Aorta (tissue), 5 donors: ENCODE results near the gene PTPRU. TPM values are rescaled to one million over a fixed set of nuclear protein-coding genes. Genes with fewer than 3 reads are reported as not detected.

Experiments used
- ATAC-seq: fragments of 200-7000 bp; cut with Tn5 transposase; one replicate; pipeline ENCODE4 v1.9.1; 2022; ENCODE audit warnings: moderate library complexity; ENCODE audit not compliant: low FRiP score
- DNase-seq, 2 donors: peaks; one replicate each; pipeline ENCODE4 v3.0.0-alpha.2; 2020
- H3K27ac ChIP-seq, 2 donors: one replicate each; pipeline ENCODE4 v1.5.1; 2013; ENCODE audit warnings: low read length in 2 of 2, mild to moderate bottlenecking in 2 of 2, moderate library complexity in 2 of 2, control low read depth in 1 of 2, inconsistent platforms in 1 of 2, low read depth in 1 of 2
- H3K27me3 ChIP-seq, 2 donors: one replicate each; pipeline ENCODE4 v1.6.1; 2013; ENCODE audit warnings: control low read depth in 1 of 2, low read length in 1 of 2, mild to moderate bottlenecking in 1 of 2, moderate library complexity in 1 of 2; ENCODE audit not compliant: insufficient read depth in 2 of 2, control insufficient read depth in 1 of 2
- H3K36me3 ChIP-seq, 2 donors: one replicate each; pipeline ENCODE4 v1.6.1; 2013; ENCODE audit warnings: control low read depth in 1 of 2, low read length in 1 of 2, mild to moderate bottlenecking in 1 of 2; ENCODE audit not compliant: insufficient read depth in 2 of 2, control insufficient read depth in 1 of 2
- H3K4me1 ChIP-seq, 2 donors: one replicate each; pipeline ENCODE4 v1.6.1; 2013; ENCODE audit warnings: low read length in 2 of 2, control low read depth in 1 of 2, mild to moderate bottlenecking in 1 of 2, moderate library complexity in 1 of 2; ENCODE audit not compliant: insufficient read depth in 2 of 2, control insufficient read depth in 1 of 2
- H3K4me3 ChIP-seq, 2 donors: one replicate each; pipeline ENCODE4 v1.5.1; 2013; ENCODE audit warnings: low read length in 2 of 2, control low read depth in 1 of 2, mild to moderate bottlenecking in 1 of 2
- H3K9me3 ChIP-seq: one replicate; pipeline ENCODE4 v1.6.1; 2013; ENCODE audit warnings: mild to moderate bottlenecking, low read length; ENCODE audit not compliant: control insufficient read depth
- WGBS, 2 donors: extraction: QIAGEN DNeasy Blood & Tissue Kit; methylation state at CpG; one replicate each; pipeline ENCODE4 v1.1.7; 2013; 5-methylcytosine and 5-hydroxymethylcytosine counted together
- intact Hi-C, 2 donors: fragments of 100-400 bp; cut with DNase I; formaldehyde crosslinking; loops; one replicate each; pipeline versions ENCODE4 v1.14.2 to v1.15.0; 2022
- polyA plus RNA-seq, 2 donors: library from polyadenylated mRNA; stranded (reverse); fragments of 200-250 nt; gene quantifications; one replicate each; pipeline ENCODE4 v1.2.3, GENCODE V29; 2013
- total RNA-seq, 2 donors: library from RNA; stranded (reverse); fragmentation: NEBNext Ultra II Directional; extraction: Animal tissue kit (Norgen Biotek cat#: 25700); gene quantifications; one replicate each; pipeline ENCODE4 v1.2.1, GENCODE V29; 2021
- donor health status: healthy with polysubstance abuse.
- donor health status: Bipolar disorder and iron deficiency.
- donor health status: DM: no; HTN: no; CAD: no.
- donor health status: DM: no; HTN: no; CAD: no.
- donor health status: DM: yes; HTN: yes; CAD: no.

The PTPRU gene
- total and polyA plus RNA-seq, 4 donors = 8.1 to 35.3 (median 13.2) TPM

DNA sequence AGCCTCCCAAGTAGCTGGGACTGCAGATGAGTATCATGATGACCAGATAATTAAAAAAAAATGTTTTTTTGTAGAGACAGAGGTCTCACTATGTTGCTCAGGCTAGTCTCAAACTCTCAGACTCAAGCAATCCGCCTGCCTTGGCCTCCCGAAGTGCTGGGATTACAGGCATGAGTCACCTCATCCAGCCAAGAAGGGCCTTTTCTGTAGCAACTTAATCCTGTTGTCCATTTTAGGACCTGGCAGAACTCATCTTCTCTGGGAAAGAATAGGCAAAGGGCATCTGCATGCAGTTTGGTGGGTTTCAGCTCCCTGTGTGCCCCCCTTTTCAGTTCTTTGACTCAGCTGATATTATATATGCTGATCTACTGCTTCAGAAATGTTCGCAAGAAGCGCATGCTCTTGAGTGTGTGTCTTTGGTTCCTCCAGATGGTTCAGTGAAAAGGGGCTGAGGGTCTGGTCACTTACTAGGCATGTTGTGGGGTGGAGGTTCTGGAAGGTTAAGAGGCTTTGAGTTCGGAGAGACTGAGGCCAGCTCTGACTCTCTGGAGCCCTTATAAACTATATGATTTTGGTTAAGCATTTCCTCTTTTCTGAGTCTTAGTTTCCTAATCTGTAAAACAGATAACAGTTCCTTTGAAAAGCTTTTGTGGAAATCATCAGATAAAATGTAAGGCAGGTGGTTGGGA is 35.3 kb upstream of the PTPRU start:
- WGBS, 2 donors = 97% methylated on average over 5 of the region's 5 CpGs
- no peak overlapping the region for H3K4me3 ChIP-seq
- no peaks in the 10 kb centered on the region for H3K4me1 ChIP-seq
- no peak overlapping the region for H3K27ac ChIP-seq
- ATAC-seq (no peak), DNase-seq (no peak)
- no peaks in the 10 kb centered on the region for H3K27me3 ChIP-seq
- no peaks in the 10 kb centered on the region for H3K36me3 ChIP-seq
- no peaks in the 10 kb centered on the region for H3K9me3 ChIP-seq
- intact Hi-C loops = loop anchor here (5.0 to 10.0 kb wide), 5 partner anchors 79 to 416 kb away; partner anchors contain the start of gene TMEM200B (in 1 of the 2)

DNA sequence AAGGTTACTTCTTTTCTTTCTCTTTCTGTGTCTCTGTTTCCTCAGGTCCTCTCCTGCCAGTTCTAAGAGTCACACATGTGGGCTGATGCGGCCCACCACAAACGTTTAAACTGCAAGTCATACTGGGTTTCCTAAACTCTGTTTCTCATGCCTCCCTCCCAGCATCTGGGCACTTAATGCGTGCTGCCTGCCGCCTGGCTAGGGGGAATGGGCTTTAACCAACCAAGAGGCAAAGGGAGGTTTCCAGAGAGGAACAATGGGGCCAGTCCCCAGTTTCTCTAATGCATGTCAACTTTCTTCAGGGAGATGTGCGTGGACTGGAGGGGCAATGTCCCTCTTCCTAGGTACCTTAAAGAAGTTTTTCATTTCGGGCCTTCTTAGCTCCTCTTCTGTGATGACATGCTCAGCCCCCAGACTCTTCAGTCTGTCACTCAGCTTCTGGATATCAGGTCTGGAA is 34.7 kb upstream of the PTPRU start:
- no peak overlapping the region for H3K27ac ChIP-seq

DNA sequence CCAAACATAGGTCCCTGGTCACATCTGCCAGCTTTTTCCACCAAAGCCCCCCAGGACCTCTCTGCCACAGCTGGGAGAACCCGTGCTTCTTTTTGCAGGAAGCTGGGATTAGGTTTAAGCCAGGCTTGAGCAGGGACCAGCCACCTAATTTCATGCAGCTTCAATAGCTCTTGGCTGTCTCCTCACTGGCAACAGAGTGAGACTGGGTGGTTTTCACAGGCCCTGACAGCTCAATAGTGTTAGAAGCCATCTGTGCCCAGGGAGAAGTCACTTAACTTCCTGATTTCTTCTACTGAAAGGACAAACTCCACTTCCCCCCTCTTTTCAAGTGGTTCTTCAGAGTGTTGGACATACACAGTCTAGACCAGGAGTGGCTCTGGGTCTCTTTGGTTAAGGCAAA is 34.3 kb upstream of the PTPRU start:
- ATAC-seq = no peak
- 48 to 49% methylated on average over 1 of the region's 1 CpG for WGBS, 2 donors
- intact Hi-C loops = loop anchor here (2.0 to 10.0 kb wide), 7 partner anchors 19 to 417 kb away; partner anchors contain the start of gene TMEM200B (in 1 of the 2)

More for the DNA sequence above, 34.7 kb upstream of the PTPRU start:
- Histone ChIP-seq H3K27me3 (no peaks in the 10 kb centered on the region), H3K4me3 (no peak overlapping the region), H3K36me3 (no peaks in the 10 kb centered on the region), H3K9me3 (no peaks in the 10 kb centered on the region), H3K4me1 (no peaks in the 10 kb centered on the region)
- DNase-seq (peak in 1 of 2 donors; percentile 14), ATAC-seq (no peak)
- intact Hi-C loops = loop anchor here (2.0 to 10.0 kb wide), 7 partner anchors 19 to 417 kb away; partner anchors contain the start of gene TMEM200B (in 1 of the 2)
- 89 to 90% methylated on average over 6 of the region's 6 CpGs for WGBS, 2 donors

DNA sequence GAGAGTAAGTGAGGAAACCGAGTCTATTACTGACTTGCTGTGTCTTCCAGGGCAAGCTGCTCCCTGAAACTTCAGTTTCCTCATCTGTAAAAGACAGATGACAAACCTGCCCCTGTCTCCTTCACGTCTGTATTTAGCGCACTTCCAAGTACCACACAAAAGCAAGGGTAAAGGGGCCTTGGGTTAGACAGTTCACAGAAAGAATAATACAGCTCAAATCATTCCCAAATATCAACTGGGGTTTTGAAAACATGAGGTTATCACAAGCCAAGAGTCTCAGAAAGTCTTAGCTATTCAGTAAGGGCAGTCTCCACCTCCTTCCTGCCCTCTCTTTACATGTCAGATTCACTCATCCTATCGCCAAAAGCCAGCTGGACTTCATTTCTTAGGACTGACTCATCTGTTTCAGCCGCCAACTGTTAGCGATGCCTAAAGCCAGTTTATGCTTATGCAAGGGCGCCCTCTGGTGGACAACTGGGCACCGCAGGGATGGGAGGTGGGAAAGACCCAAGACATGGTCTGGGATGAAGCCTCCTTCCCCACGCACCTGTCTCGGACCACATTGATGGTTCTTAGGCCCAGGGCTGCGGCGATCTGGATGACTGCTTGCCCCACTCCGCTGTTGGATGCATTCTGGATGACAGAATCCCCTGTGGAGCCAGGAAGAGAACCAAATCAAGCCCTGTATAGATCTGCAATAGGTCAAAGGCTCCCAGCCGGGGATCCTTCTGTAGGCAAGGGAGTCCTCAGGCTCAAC is 33.6 kb upstream of the PTPRU start:
- no peaks in the 10 kb centered on the region for H3K36me3 ChIP-seq
- 19% methylated on average over 14 of the region's 14 CpGs for WGBS, 2 donors
- DNase-seq (peak; percentile 95 to 99), ATAC-seq (peak; percentile 96)
- no peaks in the 10 kb centered on the region for H3K4me1 ChIP-seq
- no peaks in the 10 kb centered on the region for H3K9me3 ChIP-seq
- intact Hi-C loops = loop anchor here (1.0 to 10.0 kb wide), 8 partner anchors 20 to 418 kb away; partner anchors contain the start of gene TMEM200B (in 1 of the 2)
- H3K4me3 ChIP-seq = no peak overlapping the region
- no peaks in the 10 kb centered on the region for H3K27me3 ChIP-seq
- H3K27ac ChIP-seq = peak overlapping the region; percentile 80 to 88

More for the DNA sequence above, 34.3 kb upstream of the PTPRU start:
- Histone ChIP-seq H3K9me3 (no peaks in the 10 kb centered on the region), H3K4me3 (no peak overlapping the region), H3K27me3 (no peaks in the 10 kb centered on the region), H3K36me3 (no peaks in the 10 kb centered on the region), H3K27ac (peak overlapping the region; percentile 80 to 88), H3K4me1 (no peaks in the 10 kb centered on the region)
- DNase-seq = no peak

DNA sequence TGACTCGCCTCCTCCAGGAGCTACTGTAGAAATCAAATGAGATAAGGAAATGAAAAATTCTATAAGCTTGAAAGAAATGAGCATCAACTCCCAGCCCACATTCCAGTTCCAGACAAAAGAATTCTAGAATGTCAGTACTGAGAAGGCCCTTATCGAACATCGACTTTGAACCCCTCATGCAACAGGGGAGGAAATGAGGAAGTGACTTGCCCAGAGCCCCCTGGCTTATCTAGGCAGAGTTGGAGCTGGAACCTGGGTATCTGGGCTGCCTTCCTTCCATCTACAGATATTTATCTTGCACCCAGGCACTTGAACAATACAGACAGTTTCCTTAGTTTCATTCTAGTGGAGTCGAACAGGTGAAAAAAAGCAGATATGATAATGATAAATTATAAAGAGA is 27.9 kb upstream of the PTPRU start:
- Histone ChIP-seq H3K9me3 (no peaks in the 10 kb centered on the region), H3K4me3 (no peak overlapping the region), H3K27me3 (no peaks in the 10 kb centered on the region), H3K4me1 (no peaks in the 10 kb centered on the region), H3K36me3 (peaks cover 2% of the 10 kb centered on the region in 2 donors), H3K27ac (no peak overlapping the region)
- intact Hi-C loops = loop anchor here in 1 of 2 donors (10.0 kb wide), 1 partner anchor 424 kb away; no protein-coding TSS in a partner anchor
- 75 to 78% methylated on average over 4 of the region's 4 CpGs for WGBS, 2 donors
- DNase-seq (no peak), ATAC-seq (no peak)

DNA sequence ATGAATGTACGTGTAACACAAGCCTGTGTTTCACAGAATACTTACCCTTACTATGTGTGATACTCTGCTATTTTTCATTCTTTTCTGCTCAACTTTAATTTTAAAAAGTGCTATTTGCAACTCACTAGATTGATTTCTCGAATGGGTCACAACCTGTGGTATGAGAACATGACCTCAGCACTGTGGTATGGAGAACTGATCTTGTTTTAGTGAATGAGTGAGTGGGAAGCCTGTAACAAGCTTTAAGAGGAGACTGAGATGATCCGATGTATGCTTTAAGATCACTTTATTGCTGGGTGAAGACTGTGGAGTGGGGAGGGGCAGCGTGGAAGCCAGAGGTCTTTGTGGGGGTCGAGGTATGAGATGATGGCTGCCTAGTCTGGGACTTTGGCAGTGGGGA is 27.1 kb upstream of the PTPRU start:
- no peaks in the 10 kb centered on the region for H3K4me1 ChIP-seq
- DNase-seq (no peak), ATAC-seq (no peak)
- intact Hi-C loops = loop anchor here in 1 of 2 donors (10.0 kb wide), 1 partner anchor 424 kb away; no protein-coding TSS in a partner anchor
- no peak overlapping the region for H3K27ac ChIP-seq
- no peaks in the 10 kb centered on the region for H3K27me3 ChIP-seq
- H3K4me3 ChIP-seq = no peak overlapping the region
- no peaks in the 10 kb centered on the region for H3K9me3 ChIP-seq
- H3K36me3 ChIP-seq = peaks cover 2% of the 10 kb centered on the region in 2 donors
- 59% methylated on average over 5 of the region's 5 CpGs for WGBS, 2 donors

DNA sequence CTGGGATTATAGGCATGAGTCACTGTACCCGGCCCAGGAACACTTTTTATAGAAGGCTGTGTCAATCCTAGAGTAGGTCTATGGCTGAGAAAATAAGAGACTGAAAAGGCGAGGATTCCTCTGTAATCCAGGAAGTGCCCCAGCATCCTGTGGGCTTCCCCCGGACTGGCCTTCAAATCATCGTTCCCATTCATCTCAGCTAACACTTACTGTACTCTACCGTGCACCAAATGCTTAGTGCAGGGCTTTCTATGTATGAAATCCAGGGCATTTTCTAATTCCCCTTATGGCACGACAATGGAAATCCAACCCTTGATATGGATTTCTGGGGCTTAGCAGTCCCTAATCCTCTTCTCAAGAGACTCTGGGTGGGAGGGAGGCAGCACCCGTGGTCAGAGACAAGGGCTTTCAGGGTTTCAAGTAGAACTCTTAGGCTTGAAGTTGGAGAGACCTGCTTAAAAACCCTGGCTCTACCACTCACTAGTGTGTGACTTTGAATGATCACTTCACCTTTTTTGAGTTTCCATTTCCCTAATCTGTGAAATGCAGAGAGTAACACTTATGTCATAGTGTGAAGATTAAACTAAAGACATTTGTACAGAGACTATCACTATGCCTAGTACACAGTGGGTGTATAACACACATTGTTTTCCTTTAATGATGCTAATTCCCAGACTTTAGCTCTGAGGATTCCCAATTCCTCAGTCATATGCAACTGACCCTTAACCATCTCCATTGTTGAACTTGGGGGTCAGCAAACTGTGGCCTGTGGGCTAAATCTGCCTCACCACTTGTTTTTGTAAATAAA is 25.8 kb upstream of the PTPRU start:
- ATAC-seq (no peak), DNase-seq (no peak)
- H3K4me1 ChIP-seq = no peaks in the 10 kb centered on the region
- H3K9me3 ChIP-seq = no peaks in the 10 kb centered on the region
- no peak overlapping the region for H3K4me3 ChIP-seq
- 86 to 88% methylated on average over 7 of the region's 7 CpGs for WGBS, 2 donors
- H3K36me3 ChIP-seq = peaks cover 2 to 6% of the 10 kb centered on the region in 2 donors
- H3K27ac ChIP-seq = no peak overlapping the region
- H3K27me3 ChIP-seq = no peaks in the 10 kb centered on the region
- intact Hi-C loops = no loop called here
